ENCODE results near the gene NHP2. TPM values are rescaled to one million over a fixed set of nuclear protein-coding genes. Genes with fewer than 3 reads are reported as not detected.

NHP2 gene
- total and polyA plus RNA-seq, 9 of the 15 experiments (the other 6 are each of a cell fraction or from before 2014, with no cell fraction given) = 52.8 to 622 (median 144) TPM

- TF ChIP-seq FOXK1 (CRISPR knock-in tag; IDR thresholded peaks at IDR 0.05; ENCODE audit: borderline replicate concordance) (no peak), NFATC3 (IDR thresholded peaks at IDR 0.05) (no peak), CHD2 (IDR thresholded peaks at IDR 0.05; ENCODE audit: low read depth, low read length) (no peak), HDAC2 (IDR thresholded peaks at IDR 0.05) (peak; percentile 33; the same call in 1 of the 2 replicates), TBP (optimal IDR thresholded peaks at IDR 0.05; ENCODE audit: low read depth, low read length) (peak; percentile 86), FIP1L1 (IDR thresholded peaks at IDR 0.05; ENCODE audit: low read depth, low read length, poor library complexity, severe bottlenecking) (peak; percentile 88), CREB1 (IDR thresholded peaks at IDR 0.05) (peak; percentile 68), CREB1 (CRISPR knock-in tag; IDR thresholded peaks at IDR 0.05) (peak; percentile 66; the same call in 1 of the 2 replicates), MCM2 (IDR thresholded peaks at IDR 0.05; ENCODE audit: low read depth) (no peak), PRMT5 (CRISPR knock-in tag; IDR thresholded peaks at IDR 0.05) (0 out of 2 replicates have a peak, but pooled peaks have one; percentile 33), POLR2AphosphoS5 (IDR thresholded peaks at IDR 0.05; ENCODE audit: control insufficient read depth, insufficient read depth, low read depth, low read length) (peak; percentile 69), ZBTB7A (IDR thresholded peaks at IDR 0.05; ENCODE audit: borderline replicate concordance, control insufficient read depth, low read depth, low read length) (peak; percentile 92), JUN (IDR thresholded peaks at IDR 0.05; ENCODE audit: borderline replicate concordance, low read depth, low read length) (peak; percentile 45; the same call in 1 of the 2 replicates), JUN (CRISPR knock-in tag; IDR thresholded peaks at IDR 0.05; ENCODE audit: borderline replicate concordance) (no peak), KLF1 (tag; IDR thresholded peaks at IDR 0.05) (peak; percentile 61; the same call in 1 of the 2 replicates), HNRNPLL (IDR thresholded peaks at IDR 0.05; ENCODE audit: low read depth, low read length, poor library complexity, severe bottlenecking) (peak; percentile 93), SIN3A (IDR thresholded peaks at IDR 0.05; ENCODE audit: borderline replicate concordance in 2 of 2, control insufficient read depth in 1 of 2, low read depth in 2 of 2, low read length in 2 of 2) (no peak; a peak in 2 of 4 replicates), ZBTB40 (IDR thresholded peaks at IDR 0.05) (peak; percentile 83), ZBTB40 (CRISPR knock-in tag; IDR thresholded peaks at IDR 0.05) (no peak)
Observed at GRCh38 chr5:178130576-178131445, 22.9 kb downstream of the NHP2 start, which contains the start of gene RMND5B (continued).

Measured in K562 (cell line).